Tibial artery (tissue), 4 donors: ENCODE measurements around the gene NRARP.
A peak's percentile ranks its signal among the peaks of the same experiment; 100 is the strongest.

Experiments used
- DNase-seq, 2 donors: peaks; one replicate each; pipeline ENCODE4 v3.0.0-alpha.2; 2019
- H3K27ac ChIP-seq, 2 donors: fragments of 200-600 bp; sonication (generic) in 1 of 2; 1 replicate in 1 of 2; 2 replicates in 1 of 2; pipeline ENCODE4 v1.5.1; 2018 to 2019; ENCODE audit warnings: mild to moderate bottlenecking in 1 of 2
- H3K27me3 ChIP-seq, 2 donors: fragments of 200-600 bp; sonication (generic) in 1 of 2; one replicate each; pipeline versions ENCODE4 v1.5.1 to v1.6.0; 2016 to 2019
- H3K36me3 ChIP-seq, 3 donors: fragments of 200-600 bp; sonication (generic) in 2 of 3; one replicate each; pipeline ENCODE4 v1.5.1; 2016 to 2019; ENCODE audit warnings: mild to moderate bottlenecking in 2 of 3
- H3K4me1 ChIP-seq, 4 donors: fragments of 200-600 bp; sonication (generic) in 2 of 4; 1 replicate in 3 of 4; 2 replicates in 1 of 4; pipeline ENCODE4 v1.5.1; 2016 to 2019
- H3K4me3 ChIP-seq, 2 donors: fragments of 200-600 bp; sonication (generic) in 1 of 2; 1 replicate in 1 of 2; 2 replicates in 1 of 2; pipeline ENCODE4 v1.5.1; 2018 to 2019; ENCODE audit warnings: mild to moderate bottlenecking in 2 of 2
- H3K9me3 ChIP-seq, 3 donors: fragments of 200-600 bp; sonication (generic) in 1 of 3; one replicate each; pipeline ENCODE4 v1.5.1; 2016 to 2019
- intact Hi-C: fragments of 100-400 bp; cut with DNase I; formaldehyde crosslinking; loops from one replicate; pipeline ENCODE4 v1.15.0; 2023; ENCODE audit warnings: low total_unique reads
- TF ChIP-seq, protein P1 (sequence below), 2 experiments: fragments of 200-600 bp in 1 of 2; fragments of 450-650 bp in 1 of 2; IDR thresholded peaks; one replicate each; pipeline ENCODE4 v1.5.1; 2017 to 2019; ENCODE audit warnings: antibody characterized with exemption in 2 of 2, mild to moderate bottlenecking in 1 of 2, moderate library complexity in 1 of 2

Gene NRARP

DNA sequence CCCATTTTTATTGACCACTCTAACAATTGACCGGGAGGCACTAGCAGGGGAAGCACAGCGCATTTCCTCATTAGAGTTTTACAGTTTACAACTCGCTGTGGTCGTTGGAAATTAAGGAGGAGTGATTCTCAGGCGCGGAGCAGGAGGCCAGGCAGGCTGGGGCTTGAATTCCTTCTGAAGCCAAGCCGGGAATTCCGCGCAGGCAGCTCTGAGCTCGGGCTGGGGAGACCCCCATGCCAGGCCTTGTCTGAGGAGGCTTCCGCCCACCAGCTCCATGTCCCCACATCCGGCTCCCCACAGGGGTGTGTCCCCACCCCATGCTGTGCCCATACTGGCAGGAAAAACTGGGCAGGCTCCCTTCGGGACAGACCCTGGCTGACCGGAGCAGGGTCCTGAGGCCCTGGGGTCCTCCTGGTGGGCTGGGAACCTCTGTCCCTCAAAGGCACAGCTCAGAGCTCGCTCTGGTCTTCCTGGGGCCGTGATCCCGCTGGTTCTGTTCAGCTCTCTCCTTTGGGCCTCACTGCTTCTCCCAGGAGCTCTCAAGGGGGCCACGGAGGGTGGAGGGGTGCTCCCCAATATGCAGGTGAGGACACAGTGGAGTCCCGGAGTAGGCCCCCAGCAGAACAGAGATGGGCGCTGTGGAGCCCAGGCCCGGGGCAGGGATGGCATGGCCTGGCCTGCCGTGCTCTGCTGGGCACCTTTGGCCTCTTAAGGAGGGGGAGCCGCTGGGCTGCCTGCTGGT lies 1.3 kb upstream of the NRARP start:
- Histone ChIP-seq H3K27ac (peak overlapping the region; percentile 35 to 38), H3K27me3 (peaks cover 10 to 93% of the 10 kb centered on the region in 2 donors), H3K9me3 (no peaks in the 10 kb centered on the region), H3K4me3 (peak overlapping the region in 1 of 2 donors; percentile 41), H3K36me3 (no peaks in the 10 kb centered on the region), H3K4me1 (peaks cover 4 to 82% (median 49%) of the 10 kb centered on the region in 4 donors)
- TF ChIP-seq, protein P1, sequence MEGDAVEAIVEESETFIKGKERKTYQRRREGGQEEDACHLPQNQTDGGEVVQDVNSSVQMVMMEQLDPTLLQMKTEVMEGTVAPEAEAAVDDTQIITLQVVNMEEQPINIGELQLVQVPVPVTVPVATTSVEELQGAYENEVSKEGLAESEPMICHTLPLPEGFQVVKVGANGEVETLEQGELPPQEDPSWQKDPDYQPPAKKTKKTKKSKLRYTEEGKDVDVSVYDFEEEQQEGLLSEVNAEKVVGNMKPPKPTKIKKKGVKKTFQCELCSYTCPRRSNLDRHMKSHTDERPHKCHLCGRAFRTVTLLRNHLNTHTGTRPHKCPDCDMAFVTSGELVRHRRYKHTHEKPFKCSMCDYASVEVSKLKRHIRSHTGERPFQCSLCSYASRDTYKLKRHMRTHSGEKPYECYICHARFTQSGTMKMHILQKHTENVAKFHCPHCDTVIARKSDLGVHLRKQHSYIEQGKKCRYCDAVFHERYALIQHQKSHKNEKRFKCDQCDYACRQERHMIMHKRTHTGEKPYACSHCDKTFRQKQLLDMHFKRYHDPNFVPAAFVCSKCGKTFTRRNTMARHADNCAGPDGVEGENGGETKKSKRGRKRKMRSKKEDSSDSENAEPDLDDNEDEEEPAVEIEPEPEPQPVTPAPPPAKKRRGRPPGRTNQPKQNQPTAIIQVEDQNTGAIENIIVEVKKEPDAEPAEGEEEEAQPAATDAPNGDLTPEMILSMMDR (IDR thresholded peaks at IDR 0.05): no peak
- intact Hi-C loops: no loop called here
- peak in 1 of 2 donors; percentile 64 for DNase-seq

DNA sequence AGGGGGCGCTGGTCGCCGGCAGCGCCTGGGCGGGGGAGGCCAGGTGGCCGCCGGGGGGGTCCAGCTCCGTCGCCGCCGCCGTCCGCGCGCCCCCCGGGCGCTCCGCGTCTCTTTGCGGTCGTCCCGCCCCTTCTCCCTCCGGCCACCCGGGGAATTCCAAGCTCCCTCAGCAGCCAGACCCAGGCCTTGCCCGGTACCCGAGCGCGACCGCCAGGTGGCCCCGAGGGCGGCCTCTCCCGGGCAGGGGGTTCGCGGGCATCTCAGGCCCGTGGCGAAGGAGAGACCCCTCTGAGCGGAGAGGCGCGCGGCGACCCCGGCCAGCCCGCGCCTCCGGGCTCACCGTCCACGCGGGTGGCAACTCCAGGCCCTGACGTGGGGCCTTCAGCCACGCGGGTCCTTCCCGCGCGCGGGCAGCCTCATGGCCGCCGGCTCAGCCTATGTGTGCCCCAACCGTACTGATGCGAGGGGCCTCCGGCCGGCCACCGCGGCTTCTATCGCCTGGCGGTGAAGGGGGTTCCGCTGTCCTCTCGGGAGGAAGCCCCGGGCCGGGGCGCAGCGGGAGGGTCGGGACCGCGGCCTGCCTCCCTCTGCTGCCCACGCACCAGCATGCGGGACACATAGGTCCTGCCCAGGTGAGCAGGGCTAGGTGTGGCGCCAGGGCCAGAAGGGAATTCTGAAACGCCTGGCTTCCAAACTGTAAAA lies 529 bp upstream of the NRARP start:
- H3K27ac ChIP-seq: peak overlapping the region; percentile 35 to 38
- peaks cover 10 to 93% of the 10 kb centered on the region in 2 donors for H3K27me3 ChIP-seq
- peaks cover 4 to 83% (median 49%) of the 10 kb centered on the region in 4 donors for H3K4me1 ChIP-seq
- intact Hi-C loops: no loop called here
- no peaks in the 10 kb centered on the region for H3K9me3 ChIP-seq
- H3K36me3 ChIP-seq: no peaks in the 10 kb centered on the region
- peak overlapping the region; percentile 38 to 41 for H3K4me3 ChIP-seq
- TF ChIP-seq, protein P1 (IDR thresholded peaks at IDR 0.05): peak in 1 of 2 experiments; percentile 22
- DNase-seq: peak in 1 of 2 donors; percentile 69

DNA sequence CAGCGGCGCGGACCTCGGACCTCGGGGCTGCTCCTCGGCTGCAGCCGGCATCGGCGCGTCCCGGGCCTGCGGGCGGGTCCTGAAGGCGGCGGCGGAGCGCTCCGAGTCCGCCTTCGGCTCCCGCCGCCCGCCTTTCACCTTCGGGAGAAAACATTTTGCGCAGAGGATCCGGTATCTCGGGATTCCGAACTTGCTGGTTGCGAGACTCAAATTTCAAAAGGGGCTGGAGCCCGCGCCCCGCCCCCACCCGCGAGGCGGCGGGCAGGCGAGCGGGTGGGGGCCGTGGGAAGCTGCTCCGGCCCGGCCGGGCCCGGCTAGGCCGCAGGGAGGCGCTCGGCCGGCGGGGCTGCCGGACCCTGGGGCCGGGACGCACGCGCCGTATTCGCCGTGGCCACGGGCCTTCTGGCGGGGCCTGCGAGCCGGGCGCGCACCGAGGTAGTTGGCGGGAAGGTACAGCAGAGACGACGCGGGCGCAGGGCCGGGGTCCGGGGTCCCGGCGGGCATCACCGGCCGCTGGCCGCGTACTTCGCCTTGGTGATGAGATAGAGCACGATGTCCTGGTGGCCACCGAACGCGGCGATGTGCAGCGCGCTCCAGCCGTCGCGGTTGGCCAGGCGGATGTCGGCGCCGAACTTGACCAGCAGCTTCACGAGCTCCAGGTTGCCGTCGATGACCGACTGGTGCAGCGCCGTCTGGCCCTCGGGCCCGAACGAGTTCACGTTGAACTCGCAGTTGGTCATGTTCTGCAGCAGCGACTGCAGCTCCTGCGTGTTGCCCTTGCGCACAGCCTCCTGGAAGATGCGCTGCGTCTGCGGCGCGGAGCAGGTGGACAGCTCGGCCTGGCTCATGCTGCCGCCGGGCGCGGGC lies 757 bp downstream of the NRARP start:
- intact Hi-C loops: no loop called here
- TF ChIP-seq, protein P1 (IDR thresholded peaks at IDR 0.05): no peak
- H3K4me3 ChIP-seq: peak overlapping the region; percentile 40 to 49
- no peaks in the 10 kb centered on the region for H3K36me3 ChIP-seq
- DNase-seq: no peak
- peaks cover 10 to 93% of the 10 kb centered on the region in 2 donors for H3K27me3 ChIP-seq
- H3K9me3 ChIP-seq: no peaks in the 10 kb centered on the region
- peaks cover 4 to 77% (median 47%) of the 10 kb centered on the region in 4 donors for H3K4me1 ChIP-seq
- H3K27ac ChIP-seq: no peak overlapping the region

DNA sequence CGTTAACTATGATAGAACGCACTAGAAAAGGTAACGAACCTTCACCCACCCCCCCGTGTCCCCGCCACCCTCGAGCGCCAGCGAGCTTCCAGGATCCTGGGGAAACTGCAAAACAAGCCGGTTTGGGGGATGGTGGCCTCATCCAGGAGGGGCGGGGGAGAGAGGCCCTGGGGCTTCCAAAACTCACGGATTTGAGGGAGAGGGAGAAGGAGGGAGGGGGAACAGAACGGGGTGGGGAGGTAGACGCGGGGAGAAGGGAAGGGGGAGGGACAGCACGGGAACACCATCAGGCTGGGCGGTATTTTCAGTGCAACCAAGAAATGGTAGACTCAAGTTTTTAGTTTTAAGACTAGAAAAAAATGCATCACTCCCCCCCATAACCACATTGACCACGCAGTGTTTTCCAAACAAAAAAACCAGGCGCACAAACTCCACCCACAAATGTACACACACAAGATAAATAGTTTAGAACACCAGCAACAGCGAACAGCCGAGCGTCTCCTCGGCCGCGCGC lies 1.4 kb downstream of the NRARP start:
- TF ChIP-seq, protein P1 (IDR thresholded peaks at IDR 0.05): no peak
- Histone ChIP-seq H3K4me1 (peaks cover 4 to 77% (median 47%) of the 10 kb centered on the region in 4 donors), H3K27ac (no peak overlapping the region), H3K27me3 (peaks cover 10 to 93% of the 10 kb centered on the region in 2 donors), H3K9me3 (no peaks in the 10 kb centered on the region), H3K4me3 (peak overlapping the region; percentile 40 to 49), H3K36me3 (no peaks in the 10 kb centered on the region)
- DNase-seq: no peak
- intact Hi-C loops: no loop called here

DNA sequence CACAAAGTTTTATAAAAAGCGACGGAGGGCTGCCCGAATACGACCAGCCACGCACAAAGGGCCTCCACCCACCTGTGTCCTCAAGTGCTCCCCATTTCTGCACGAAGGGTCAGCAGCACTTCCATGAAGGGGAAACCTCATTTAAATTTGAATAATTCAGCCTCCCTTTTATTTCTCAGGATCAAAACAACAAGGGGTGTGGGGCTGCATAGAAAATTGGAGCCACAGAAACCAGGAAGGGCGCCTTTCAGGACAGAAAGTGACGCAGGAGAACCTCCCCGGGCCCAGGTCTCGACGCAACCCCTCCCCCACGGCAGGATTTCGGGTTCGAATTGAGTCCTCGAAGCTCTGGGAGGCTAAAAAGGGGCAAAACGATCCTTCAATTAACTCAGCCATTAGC lies 2.1 kb downstream of the NRARP start:
- H3K9me3 ChIP-seq: no peaks in the 10 kb centered on the region
- H3K27ac ChIP-seq: no peak overlapping the region
- peaks cover 4 to 77% (median 45%) of the 10 kb centered on the region in 4 donors for H3K4me1 ChIP-seq
- DNase-seq: no peak
- intact Hi-C loops: no loop called here
- TF ChIP-seq, protein P1 (IDR thresholded peaks at IDR 0.05): no peak
- H3K27me3 ChIP-seq: peaks cover 10 to 93% of the 10 kb centered on the region in 2 donors
- H3K36me3 ChIP-seq: no peaks in the 10 kb centered on the region
- peak overlapping the region in 1 of 2 donors; percentile 40 for H3K4me3 ChIP-seq
